Right renal pelvis (tissue), 4 donors: Measurements from ENCODE around the gene RETREG1. TPM values are rescaled to one million over a fixed set of nuclear protein-coding genes. Genes with fewer than 3 reads are reported as not detected.
"Not testable (repeated sequence)": the region's sequence is repeated elsewhere in the genome, so short reads cannot be mapped to it uniquely, and the experiment has no call there.

ENCODE experiments used
- DNase-seq, 4 donors: peaks; one replicate each; pipeline ENCODE4 v3.0.0-alpha.2; 2013; ENCODE audit warnings: low read depth in 4 of 4, low spot score in 3 of 4, missing footprints in 1 of 4
- polyA plus RNA-seq, 4 donors: library from polyadenylated mRNA; unstranded; fragments of 120-200 nt; gene quantifications; one replicate each; pipeline ENCODE4 v1.2.1, GENCODE V29; 2013; ENCODE audit not compliant: insufficient read length in 4 of 4

The RETREG1 gene
- polyA plus RNA-seq, 4 donors = 35.4 to 48.6 (median 42.8) TPM

DNA sequence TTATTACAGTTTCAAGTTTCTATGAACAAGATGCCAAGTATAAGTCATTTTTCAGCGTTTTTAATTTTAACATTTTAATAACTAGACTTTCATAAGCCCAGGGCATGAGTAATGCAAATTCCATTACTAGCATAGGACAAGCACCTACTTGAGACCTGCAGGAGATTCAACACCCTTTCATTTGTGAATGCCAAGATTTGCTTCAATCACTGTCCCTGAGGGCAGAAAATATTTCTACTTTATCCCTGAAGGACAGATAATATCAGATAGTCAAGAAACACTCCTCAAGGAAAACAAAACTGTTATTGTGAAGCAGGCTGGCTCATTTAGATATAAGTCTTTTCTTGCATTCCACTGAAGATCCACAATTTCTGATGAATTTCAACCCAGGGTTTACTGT is 123.5 kb downstream of the RETREG1 start:
- no peak for DNase-seq

DNA sequence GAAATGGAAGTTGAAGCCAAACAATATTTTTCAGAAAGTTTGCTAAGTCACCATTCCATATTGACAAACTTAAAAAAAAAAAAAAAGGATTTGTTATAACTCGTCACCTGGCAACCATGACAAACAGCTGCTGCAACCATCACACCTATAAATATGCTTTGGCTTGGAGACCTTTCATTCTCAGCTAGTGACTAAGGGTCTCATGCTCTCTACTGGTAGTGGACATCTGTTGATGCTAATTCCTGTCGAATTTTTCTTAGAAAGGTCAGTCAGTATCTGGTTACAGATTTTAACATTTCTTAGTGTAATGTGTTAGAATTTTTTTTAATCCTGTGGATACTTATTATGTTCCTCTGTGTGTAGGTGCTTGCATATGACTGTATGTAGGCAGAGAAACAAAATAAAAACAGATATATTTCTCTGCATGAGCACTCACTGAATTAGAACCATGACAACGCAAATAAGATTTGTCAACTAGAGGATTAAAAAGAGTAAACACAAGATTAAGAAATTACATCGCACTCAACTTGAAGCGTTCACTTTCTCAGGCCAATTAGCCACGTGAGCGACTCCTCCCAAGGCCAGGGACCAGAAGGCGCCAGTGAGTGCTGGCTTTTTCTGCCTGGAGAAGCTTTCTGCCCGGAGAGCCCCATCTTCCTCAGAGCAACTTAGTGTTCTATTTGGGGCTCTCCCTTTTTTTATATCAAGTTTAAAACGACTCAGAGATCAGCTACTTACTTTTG is 124.2 kb downstream of the RETREG1 start:
- no peak for DNase-seq

DNA sequence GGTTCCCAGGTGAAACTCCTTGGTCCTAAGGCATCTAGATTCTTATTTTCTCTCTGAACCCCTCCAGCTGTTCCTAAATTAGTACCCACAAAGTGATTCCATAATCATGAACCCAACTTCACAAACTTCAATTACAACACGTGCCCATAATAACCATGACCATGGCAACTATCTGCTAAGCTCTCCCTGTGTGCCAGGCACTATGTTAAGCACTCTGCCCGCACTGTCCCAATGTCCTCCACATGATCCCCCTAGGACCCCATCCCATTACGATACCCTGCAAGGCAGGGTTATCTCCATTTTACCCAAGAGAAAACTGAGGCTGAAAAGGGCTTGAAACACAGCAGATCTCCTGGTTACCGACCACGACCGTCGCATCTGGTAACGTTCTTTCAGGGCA is 125.9 kb downstream of the RETREG1 start:
- DNase-seq = no peak

DNA sequence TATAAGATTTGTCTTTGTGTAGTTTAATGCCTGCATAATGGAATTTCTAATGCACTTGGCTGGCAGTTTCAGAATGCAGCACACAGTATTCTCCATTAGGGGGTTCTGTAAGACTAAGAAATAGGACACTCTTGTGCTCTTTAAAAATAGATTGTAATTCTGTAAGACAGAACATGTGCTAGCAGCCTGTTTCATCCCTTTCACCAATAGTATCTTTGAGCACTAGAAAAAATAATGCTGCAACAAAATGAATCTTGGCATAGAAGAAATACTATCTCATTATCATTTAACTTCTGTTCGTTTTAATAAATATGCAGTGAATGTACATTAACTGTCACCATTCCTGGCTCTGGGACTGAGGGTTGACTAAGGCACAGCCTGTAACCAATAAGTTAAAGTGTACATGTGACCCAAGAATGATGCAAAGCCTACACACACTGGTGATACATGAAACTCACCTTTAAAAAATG is 127.4 kb downstream of the RETREG1 start:
- peak in 2 of 4 donors; percentile 12 to 38 for DNase-seq

DNA sequence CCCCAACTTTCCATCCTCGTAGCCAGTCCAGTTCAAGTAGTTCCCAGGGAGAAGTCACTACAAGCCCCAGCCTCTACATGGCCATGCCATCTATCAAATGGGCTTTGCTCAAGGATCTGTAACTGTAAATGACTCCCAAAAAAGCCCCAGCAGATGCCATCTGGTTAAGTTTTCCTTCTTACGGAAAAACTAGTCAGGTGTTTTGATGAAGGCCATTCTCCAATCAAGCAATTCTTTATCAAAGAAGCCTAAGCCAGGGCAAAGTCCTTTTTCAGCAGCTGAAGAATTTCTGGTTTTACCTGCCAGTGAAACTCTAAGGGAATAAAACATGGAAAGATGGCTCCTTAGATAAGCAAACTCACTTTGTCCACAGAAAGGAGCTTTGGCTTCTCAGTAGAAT is 129.3 kb downstream of the RETREG1 start:
- DNase-seq = no peak

DNA sequence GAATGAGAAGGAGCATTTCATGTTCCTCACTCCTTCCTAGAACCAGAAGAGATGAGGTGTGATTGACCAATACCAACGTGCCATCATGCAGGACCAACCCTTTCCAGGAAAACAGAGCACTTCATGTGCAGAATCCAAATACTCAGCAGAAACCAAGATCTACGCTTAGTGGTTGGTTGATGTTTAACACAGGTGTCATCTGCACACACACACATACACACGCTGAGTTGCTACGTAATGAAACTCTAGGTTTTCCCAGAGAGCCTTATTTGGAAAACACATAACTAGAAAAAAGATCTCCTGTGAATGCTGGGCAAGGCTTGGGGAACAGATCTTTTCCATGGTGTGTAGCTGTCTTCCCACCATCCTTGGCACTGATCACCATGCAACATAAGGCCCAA is 130.1 kb downstream of the RETREG1 start:
- DNase-seq = no peak

DNA sequence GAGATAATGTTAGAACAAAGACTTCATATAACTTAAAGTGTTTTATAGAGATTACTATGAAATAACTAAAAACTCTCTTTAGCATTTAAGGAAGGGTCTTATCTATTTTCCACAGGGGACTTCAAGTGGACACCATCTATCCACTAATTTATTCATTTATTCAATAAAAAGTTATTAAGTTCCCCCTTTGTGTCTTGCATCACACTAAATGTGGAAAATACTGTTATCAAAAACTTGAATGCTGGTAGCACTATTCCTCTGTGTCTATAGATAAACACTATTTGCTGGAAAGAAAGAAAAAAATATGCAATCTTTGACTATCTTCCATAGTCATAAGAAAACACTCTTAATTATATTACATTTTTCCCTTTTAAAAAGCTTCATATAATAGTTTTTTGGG is 131.1 kb downstream of the RETREG1 start:
- no peak for DNase-seq

DNA sequence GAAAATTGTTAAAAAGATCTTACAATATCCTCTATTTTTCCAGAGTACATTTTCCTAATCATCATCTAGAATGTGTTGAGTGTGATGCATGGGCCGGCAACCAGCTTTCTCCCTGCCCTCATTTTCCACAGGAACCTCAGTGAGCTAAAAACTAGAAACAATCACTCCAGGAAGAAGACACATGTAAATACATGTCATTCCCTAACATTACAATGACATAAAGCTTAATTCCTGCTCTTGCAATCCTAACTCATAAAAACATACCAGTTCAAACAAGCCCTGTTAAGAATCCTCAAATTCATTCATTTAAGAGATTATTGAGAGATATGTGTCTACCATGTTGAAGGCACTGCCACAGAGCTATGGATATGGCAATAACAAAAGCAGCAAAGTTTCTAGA is 132.7 kb downstream of the RETREG1 start:
- no peak for DNase-seq

DNA sequence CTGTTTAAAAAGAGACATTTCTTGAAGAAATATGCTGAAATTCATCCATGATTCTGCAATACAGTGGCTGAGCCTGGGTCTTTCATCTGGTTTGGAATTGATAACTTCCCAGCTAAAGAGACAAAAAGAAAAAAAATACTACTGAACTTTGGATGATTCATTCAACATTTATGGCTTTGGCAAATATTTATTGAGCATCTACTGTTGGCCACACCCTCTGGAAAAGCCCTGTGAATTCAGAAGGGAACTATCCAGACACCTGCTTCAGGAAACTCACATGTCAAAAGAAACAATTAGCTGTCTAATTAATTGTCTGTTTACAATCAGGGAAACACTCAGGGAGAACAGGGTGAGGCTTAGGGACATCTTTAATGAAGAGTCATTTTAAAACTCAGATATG is 133.4 kb downstream of the RETREG1 start:
- DNase-seq = no peak

DNA sequence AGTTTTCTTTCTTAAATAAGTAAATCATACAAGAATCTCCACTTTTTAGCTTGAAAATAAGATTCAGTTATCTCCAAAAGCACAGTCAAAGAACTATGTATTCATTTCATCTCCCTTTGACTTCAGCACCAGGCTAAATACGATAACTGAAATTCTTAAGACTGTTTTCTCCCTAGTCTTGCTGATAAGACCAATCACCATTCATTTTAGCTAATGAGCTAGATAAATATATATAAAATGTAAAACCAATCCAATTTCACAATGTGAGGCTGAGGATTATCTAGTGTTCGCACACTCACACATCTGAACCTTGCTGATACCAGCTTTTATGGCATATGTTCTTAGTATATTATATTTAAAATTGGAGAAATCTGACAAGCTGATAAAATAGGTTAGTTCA is 133.9 kb downstream of the RETREG1 start:
- DNase-seq = no peak

DNA sequence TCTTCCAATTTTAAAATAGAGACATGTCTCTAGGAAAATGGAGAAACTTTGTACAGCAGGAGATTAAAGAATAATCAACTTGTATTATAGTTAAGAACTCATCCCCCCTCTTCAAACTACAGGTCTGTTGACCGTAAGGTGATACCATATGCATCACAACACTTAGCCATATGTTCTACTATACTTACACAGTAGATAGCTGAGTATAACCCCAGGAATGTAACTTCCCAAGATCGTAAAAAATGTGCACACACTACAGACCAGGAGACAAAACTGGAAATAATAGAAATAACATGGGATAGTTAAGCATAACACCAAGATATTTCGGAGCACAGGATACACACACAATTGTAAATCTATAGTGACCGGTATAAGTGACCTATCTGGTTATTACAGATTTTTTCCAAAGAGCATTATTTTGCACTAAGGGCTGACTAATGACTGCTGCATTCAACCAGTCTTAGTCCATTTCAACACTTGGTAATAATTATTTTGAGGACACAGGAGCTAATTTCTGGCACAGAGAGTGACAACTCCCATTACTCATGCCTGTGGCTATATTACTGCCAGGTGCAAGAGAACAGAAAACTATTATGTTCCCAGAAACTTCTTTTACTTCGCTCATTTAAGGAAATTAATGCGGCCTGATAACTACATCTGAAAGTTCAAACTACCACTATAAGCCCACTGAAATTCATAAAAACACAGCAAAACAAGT is 135.8 kb downstream of the RETREG1 start:
- no peak for DNase-seq

DNA sequence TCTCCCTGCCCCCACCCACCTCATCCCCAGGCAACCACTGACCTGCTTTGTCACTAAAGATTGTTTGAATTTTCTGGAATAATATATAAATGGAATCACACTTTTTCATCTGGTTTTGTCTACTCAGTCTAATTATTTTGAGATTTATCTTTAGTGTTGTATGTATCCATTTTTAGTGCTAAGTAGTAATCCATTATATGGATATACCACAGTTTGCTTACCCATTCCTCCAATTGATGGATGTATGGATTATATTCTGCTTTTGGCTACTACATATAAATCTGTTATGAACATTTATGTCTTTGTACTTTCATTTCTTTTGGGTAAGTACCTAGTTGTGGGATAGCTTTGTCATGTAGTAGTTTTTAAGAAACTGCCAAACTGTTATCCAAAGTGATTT is 136.7 kb downstream of the RETREG1 start:
- DNase-seq = no peak

DNA sequence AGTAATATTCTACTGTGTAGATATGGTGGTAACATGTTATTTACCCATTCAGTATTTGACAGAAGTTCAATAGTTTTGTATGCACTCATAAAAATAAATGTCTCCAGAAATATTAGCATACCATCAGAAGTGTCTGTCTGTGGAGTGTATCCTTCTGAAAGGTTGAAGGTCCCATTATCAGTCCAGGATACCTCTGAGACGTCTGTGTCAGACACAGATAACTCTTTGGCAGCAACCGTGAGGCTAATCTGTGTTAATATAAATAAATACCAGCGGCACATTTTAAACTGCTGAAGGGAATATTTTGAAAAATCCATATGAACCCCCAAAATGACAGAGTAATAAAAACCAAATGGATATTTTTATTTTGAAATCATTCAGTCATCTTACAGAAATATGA is 139.3 kb downstream of the RETREG1 start:
- DNase-seq = no peak

DNA sequence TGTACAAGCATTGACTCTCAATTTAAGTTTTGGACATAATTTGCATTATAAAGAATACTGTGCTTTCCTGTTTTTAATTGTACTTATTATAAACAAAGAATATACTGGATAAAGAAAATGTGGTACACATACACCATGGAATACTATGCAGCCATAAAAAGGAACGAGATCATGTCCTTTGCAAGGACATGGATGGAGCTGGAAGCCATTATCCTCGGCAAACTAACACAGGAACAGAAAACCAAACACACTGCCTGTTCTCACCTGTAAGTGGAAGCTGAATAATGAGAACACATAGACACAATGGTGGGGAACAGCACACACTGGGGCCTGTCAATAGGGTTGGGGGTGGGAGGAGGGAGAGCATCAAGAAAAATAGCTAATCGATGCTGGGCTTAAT is 140.4 kb downstream of the RETREG1 start:
- not testable (repeated sequence) for DNase-seq

DNA sequence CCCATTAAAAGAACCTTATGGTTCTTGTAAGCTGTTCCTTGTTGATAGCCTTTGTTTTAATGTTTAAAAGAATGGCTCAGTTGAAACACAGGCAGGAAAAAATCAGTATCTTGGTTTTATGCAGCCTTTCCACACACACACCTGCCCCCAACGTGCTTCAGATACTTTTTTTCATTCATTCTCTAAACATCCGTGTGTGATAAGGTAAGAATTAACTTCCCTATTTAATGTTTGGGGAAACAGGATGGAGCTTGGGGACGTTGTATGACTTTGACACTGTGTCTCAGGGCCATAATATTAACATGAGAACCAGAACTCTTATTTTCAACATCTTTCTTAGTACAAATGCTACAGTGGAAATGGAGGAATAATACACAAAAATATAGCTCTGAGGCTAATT is 145.4 kb downstream of the RETREG1 start:
- DNase-seq = no peak

DNA sequence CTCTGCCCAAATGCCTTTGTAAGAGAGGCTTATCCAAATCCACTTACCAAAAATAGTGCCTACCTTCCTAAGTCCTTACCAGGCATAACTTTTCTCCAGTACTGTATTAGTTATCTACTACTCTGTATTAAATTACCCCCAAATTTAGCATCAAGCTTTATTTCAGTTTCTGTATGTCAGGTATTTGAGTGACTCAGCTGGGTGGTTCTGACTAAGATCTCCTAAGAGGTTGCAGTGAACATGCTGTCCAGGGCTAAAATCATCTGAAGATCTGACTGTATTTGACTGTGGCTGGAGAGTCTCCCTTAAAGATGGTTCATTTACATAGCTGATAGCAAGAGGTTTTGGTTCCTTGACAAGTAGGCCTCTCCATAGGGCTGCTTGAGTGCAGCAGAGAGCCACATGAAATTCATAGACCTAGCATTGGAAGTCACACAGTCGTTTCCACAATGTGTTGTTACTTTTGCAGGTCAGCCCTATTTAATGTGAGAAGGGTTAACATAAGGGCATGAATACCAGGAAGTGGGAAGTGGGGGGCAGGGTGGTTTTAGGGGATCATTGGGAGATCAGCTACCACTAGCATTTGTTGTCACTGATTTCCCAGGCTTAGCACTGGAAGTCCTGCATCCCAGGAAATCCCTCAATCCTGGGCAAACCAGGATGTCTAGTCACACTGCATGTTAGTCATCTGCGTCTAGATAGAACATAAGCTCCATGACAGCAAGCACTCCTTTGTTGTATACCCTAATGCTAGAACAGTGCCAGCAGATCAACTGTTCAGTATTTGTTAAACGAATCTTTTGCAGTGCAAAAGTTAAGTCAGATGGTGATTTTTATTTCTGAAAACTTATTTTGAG is 149.2 kb downstream of the RETREG1 start:
- no peak for DNase-seq

DNA sequence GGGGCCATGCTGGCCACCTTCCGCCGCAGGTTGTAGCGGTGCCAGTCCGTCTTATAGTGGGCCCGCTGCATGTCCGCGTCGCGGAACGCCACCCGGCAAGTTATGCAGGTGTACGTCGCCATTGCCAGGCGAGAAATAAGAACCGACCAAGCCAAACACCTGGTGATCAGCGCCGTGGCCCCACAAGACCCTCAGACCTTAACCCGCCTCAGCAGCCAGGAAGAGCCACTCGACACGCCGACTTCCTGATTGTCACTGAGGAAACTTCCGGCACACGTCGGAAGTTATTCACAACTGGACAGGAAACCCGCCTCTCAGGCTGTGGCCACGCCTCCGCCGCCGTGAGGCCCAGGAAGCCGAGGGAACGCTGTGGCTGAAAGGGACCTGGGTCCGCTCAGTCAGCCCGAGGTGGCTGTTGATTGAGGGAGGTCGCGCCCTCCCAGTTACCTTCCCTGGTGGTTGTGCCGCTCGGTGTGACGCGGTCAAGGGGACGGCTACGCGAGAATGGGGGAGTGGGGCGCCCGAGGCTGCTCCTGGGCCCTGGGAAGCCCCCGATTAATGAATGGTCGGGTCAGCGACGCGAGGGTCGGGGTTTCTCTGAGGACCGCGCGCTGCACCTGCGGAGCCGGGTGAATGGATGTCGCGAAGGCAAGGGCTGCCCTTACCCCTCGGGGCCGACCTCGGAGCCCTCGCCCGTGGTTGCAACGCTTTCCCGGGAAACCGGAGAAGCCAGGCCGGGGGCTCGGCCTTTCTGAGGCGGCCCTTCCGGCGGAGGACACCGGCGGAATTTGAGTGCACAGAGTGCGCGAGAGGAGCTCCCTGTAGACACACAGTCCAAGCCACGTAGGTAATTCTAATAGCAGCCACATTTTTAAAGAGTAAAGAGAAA is 151.0 kb downstream of the RETREG1 start, which contains the start of gene ZNF622:
TSS of gene ZNF622 (minus strand) at position 257 of the 889 bp plus-strand sequence. CDS start at position 122, 135 bp downstream.
- DNase-seq = peak; percentile 79 to 87 (median 82)

DNA sequence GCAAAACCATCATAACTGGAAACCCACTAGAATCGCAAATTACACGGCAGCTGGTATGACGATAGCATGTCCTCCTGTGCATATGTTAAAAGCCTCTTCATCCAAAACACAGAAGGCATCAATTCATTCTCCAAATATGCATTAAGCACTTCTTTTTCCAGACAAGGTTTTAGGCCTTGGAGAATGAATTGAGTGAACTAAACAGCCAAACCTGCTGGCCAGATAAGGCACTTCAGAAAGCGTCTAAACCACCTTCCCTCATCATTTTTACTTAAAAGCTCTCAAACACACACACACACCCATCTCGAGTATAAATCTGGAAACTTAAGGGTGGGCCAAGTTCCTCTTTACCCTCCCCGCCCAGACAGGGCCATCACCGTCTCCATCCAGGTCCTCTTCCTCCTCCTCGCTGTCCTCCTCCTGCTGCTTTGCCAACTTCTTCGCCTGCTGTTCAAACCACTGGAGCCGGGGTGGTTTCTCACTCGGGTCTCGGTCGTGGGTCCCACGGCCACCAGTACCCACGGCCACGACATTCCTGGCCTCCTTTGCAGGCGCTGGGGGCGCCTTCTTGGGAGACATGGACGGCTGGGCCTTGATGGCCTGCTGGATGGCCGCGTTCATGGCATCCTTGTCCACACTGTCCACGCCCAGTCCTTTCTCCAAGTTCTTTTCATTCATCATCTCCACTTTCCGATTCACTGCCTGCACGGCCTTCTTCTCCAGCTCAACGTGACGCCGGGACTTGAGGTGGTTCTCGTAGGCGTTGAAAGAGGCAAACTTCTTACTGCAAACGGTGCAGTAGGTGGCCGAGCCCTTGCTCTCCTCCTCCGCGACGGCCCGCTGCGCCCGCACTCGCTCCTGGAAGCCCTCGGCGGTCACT is 151.9 kb downstream of the RETREG1 start:
- DNase-seq = no peak

DNA sequence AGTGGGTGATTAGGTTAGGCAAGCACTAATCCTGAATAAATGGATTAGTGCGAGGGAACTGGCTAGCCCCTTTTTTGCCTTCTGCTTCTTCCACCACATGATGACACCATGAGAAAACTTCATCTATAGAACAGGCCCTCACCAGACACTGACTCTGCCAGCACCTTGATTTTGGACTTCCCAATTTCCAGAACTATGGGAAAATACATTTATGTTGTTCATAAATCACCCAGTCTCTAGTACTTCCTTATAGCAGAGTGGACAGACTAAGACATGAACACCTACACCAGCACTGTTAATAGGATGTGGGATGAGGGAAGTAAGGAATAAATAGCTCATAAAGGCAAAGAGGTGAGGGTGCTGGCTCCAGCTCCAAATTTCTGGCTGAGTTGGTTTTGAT is 152.6 kb downstream of the RETREG1 start:
- DNase-seq = no peak
